Retinal pigment epithelial cell (primary cell): ENCODE measurements around the gene PTPRT.

Source experiments
- DNase-seq: peaks from one replicate; pipeline ENCODE4 v3.0.0-alpha.2; 2010; ENCODE audit warnings: low read depth
- H3K4me3 ChIP-seq: 2 replicates; pipeline ENCODE4 v1.5.1; 2011; ENCODE audit warnings: mild to moderate bottlenecking, low read length, control low read depth, moderate library complexity
- TF ChIP-seq, protein P1 (sequence below): conservative IDR thresholded peaks from 2 replicates; pipeline ENCODE4 v1.5.1; 2011; ENCODE audit warnings: low read depth, low read length, control low read depth, inconsistent platforms

Gene PTPRT

DNA sequence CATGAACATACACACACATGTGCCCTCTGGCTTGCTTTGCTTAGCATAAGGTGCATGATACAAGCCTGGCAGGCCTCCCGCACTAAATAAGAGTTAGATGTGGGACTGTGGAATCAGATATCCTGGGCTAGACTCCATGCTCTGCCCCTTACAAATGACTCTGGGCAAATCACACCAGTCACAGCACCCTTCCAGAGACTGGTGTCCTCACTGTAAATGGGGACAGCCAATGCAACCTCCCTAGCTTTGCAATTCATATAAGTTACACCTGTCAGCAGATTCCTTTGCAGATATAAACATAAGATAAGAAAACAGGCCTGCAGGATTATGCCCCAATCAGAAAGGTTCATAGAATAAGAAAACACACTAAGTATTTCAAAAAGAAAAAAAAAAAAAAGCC is 174.1 kb downstream of the PTPRT start:
- no peak for DNase-seq
- TF ChIP-seq, protein P1, sequence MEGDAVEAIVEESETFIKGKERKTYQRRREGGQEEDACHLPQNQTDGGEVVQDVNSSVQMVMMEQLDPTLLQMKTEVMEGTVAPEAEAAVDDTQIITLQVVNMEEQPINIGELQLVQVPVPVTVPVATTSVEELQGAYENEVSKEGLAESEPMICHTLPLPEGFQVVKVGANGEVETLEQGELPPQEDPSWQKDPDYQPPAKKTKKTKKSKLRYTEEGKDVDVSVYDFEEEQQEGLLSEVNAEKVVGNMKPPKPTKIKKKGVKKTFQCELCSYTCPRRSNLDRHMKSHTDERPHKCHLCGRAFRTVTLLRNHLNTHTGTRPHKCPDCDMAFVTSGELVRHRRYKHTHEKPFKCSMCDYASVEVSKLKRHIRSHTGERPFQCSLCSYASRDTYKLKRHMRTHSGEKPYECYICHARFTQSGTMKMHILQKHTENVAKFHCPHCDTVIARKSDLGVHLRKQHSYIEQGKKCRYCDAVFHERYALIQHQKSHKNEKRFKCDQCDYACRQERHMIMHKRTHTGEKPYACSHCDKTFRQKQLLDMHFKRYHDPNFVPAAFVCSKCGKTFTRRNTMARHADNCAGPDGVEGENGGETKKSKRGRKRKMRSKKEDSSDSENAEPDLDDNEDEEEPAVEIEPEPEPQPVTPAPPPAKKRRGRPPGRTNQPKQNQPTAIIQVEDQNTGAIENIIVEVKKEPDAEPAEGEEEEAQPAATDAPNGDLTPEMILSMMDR = no peak
- H3K4me3 ChIP-seq = no peak overlapping the region

DNA sequence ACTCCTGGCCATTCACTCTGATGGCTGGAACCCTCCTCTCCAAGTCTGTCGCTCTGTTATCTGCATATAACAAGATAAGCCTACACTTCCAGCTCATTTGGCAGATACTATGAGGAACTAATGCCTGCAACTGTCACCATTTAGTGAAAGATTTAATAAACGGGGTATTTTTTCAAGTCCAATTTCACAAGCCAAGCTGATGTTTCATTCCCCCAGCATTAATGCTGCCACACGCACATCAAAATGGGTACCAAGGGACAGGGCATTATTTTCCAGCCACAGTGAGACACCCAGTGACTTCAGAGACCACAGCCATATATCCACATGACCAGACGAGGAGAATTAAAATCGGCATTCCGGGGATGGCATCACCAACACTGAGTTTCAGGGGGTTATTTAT is 175.5 kb downstream of the PTPRT start:
- H3K4me3 ChIP-seq = no peak overlapping the region
- TF ChIP-seq, protein P1 = no peak
- no peak for DNase-seq

DNA sequence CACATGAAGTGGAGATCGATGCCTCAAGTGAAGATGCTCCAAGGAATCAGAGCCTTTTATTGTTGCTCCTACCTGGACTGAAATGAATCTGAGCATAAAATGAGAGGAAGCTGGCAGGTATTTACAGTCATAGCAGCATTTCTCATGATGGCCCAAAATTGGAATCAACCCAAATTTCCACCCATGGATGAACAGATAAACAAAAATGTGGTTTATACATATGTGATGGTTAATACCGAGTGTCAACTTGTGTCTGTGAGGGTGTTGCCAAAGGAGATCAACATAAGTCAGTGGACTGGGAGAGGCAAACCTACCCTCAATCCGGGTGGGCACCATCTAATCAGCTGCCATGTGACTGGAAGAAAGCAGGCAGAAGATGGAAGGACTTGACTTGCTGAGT is 178.2 kb downstream of the PTPRT start:
- TF ChIP-seq, protein P1 = no peak
- no peak overlapping the region for H3K4me3 ChIP-seq
- DNase-seq = no peak

DNA sequence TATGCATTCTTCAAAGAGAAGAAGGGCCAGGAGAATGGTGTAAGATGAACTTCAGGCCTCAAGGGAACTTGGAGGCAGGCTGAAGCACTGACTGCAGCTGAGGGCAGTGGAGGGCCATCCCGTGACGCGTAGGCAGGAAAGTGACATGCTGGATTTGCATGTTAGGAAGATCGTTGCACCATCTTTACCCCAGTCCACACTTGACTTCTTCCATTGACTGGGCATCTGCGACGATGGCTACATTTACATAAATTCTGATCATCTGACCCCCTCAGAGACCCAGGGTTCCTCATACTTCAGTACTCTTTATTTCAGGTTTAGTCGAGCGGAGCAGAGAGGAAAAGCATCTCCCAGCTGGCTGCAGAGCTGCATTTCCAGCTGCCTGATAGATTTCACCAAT is 180.2 kb downstream of the PTPRT start:
- no peak for DNase-seq
- H3K4me3 ChIP-seq = no peak overlapping the region
- TF ChIP-seq, protein P1 = no peak

DNA sequence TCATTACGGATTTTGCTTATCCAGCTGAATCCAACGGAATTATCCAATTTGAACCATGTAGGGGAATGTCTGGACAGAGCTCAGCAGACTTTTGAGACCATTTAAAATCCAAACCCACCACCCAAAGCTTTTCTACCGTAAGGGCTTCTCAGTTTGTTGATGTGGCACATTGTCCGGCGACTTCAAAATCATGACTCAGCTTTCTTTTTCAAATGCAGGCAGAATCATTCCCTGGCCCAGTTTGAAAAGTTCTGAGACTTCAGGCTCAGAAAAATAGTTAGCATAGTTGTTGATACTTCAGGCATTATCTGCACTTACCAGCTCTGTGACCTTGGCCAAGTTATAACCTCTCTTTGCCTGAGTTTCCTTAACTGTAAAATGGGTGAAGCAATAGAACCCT is 182.2 kb downstream of the PTPRT start:
- H3K4me3 ChIP-seq = no peak overlapping the region
- DNase-seq = no peak
- TF ChIP-seq, protein P1 = no peak

DNA sequence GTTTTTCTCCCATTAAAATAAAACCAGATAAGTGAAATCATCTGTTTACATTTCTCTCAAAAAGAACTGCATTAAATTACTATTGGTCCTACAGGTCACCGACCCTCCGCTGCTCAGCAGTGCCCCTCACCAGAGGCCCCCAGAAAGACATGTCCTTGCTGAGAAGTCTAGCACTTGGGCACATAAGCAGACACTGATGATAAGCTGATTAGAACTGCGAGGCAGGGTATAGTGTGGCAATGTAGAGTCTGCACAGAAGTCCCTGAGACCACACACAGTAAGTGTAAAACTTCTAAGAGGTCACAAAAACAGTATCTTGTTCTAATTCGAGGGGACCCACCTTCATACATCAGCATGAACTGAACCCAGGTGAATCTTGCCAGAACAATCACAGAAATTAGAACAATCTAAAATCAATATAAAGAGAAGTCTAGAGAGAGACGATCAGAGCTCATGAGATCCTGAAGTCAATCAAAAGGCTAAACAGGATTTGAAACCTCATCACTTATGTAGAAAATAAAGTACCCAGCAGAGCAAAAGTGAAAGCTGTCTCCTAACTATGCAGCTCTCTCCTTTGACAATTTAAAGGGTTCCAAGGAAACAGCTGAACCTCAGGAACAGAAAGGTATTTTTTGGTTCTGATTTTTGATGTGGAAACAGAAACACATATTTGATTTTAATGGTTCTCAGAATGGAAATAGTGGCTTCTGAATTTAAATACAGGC is 182.9 kb downstream of the PTPRT start:
- H3K4me3 ChIP-seq = no peak overlapping the region
- no peak for DNase-seq
- TF ChIP-seq, protein P1 = no peak

DNA sequence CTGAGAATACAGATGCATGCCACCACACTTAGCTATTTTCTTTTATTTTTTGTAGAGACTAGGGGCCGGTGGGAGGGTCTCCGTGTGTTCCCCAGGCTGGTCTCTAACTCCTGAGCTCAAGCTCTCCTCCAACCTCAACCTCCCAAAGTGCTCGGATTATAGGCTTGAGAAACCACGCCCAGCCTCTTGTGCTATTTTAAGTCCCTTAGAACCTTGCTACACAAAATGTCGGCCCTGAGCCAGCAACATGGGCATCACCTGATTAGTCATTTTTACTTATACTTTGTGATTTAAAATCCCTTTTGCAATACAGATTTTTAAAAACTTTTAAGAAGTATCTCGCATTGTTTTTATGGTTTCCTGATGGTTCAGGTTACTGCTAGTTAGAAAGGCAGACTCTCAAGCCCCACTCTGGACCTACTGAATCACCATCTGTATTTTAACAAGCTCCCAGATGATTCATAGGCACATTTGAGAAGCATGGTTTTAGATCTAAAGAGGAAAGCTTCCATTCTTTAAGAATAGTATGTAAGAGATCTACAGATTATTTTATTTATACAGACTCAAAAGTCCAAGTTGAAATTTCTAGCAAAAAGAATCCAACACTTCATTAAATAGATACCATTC is 186.3 kb downstream of the PTPRT start:
- no peak for DNase-seq
- TF ChIP-seq, protein P1 = no peak
- H3K4me3 ChIP-seq = no peak overlapping the region
